ENCODE measurements around the gene XCL1. TPM values are rescaled to one million over a fixed set of nuclear protein-coding genes. Genes with fewer than 3 reads are reported as not detected.

XCL1 gene
- total RNA-seq, 1 donor from 2014 or later = 0.38 TPM

- H3K36me3 Mint-ChIP-seq (ENCODE audit: unreplicated experiment) = no peaks in the 10 kb centered on the region
- H3K27ac Mint-ChIP-seq (ENCODE audit: unreplicated experiment) = no peak overlapping the region
- no peaks in the 10 kb centered on the region for H3K27me3 Mint-ChIP-seq (ENCODE audit: unreplicated experiment)
- H3K9me3 Mint-ChIP-seq (ENCODE audit: unreplicated experiment) = no peaks in the 10 kb centered on the region
- TF ChIP-seq, protein P1, sequence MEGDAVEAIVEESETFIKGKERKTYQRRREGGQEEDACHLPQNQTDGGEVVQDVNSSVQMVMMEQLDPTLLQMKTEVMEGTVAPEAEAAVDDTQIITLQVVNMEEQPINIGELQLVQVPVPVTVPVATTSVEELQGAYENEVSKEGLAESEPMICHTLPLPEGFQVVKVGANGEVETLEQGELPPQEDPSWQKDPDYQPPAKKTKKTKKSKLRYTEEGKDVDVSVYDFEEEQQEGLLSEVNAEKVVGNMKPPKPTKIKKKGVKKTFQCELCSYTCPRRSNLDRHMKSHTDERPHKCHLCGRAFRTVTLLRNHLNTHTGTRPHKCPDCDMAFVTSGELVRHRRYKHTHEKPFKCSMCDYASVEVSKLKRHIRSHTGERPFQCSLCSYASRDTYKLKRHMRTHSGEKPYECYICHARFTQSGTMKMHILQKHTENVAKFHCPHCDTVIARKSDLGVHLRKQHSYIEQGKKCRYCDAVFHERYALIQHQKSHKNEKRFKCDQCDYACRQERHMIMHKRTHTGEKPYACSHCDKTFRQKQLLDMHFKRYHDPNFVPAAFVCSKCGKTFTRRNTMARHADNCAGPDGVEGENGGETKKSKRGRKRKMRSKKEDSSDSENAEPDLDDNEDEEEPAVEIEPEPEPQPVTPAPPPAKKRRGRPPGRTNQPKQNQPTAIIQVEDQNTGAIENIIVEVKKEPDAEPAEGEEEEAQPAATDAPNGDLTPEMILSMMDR (IDR thresholded peaks at IDR 0.05) = no peak
- peaks cover 23% of the 10 kb centered on the region for H3K4me1 Mint-ChIP-seq (ENCODE audit: unreplicated experiment)
- no peak for DNase-seq (ENCODE audit: extremely low spot score, unreplicated experiment)
- H3K4me3 Mint-ChIP-seq (ENCODE audit: unreplicated experiment) = no peak overlapping the region
These were observed 51.0 kb downstream of the XCL1 start for GRCh38 chr1:168627370-168627769.

DNA sequence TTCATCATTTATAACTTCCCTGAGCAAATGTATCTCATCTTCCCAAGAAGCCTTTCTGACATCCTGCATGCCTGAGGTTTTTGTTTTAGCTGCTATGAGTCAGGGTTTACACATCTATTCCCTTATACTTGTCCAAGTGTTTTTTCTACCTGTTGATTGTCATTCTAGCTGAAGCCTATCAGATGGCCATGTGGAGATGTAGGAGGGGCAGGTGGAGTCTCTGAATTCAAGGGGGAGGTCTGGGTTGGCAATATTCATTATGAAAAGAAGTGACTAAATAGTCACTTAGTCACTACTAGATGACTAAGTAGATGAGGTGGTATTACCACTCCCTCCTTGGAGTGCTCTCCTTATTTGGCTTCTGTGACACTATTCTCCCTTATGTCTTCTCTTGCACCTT is 52.4 kb downstream of the XCL1 start:
- Mint-ChIP-seq H3K4me1 (ENCODE audit: unreplicated experiment) (peaks cover 10% of the 10 kb centered on the region), H3K9me3 (ENCODE audit: unreplicated experiment) (no peaks in the 10 kb centered on the region), H3K27ac (ENCODE audit: unreplicated experiment) (no peak overlapping the region), H3K4me3 (ENCODE audit: unreplicated experiment) (no peak overlapping the region), H3K36me3 (ENCODE audit: unreplicated experiment) (no peaks in the 10 kb centered on the region), H3K27me3 (ENCODE audit: unreplicated experiment) (no peaks in the 10 kb centered on the region)
- no peak for DNase-seq (ENCODE audit: extremely low spot score, unreplicated experiment)
- TF ChIP-seq, protein P1 (IDR thresholded peaks at IDR 0.05) = no peak

DNA sequence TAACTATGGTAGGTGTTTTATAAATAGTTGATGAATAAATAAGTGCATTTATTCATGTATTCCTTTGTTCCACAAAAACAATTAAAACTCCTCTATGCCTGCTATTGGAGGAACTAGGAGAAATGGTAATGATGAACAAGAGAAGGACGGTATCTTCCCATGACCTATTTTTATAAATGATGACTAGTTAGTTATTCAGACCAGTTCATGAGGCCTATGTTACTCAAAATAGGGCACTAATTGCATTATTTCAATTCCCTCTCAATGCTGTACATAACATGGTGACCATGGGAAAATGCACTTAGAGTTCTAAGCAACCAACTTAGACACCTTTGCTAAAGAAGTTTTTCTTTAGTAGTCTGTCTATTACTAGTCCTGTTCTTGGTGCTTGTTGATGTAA is 53.1 kb downstream of the XCL1 start:
- TF ChIP-seq, protein P1 (IDR thresholded peaks at IDR 0.05) = no peak
- H3K4me1 Mint-ChIP-seq (ENCODE audit: unreplicated experiment) = peaks cover 7% of the 10 kb centered on the region
- no peaks in the 10 kb centered on the region for H3K9me3 Mint-ChIP-seq (ENCODE audit: unreplicated experiment)
- no peak overlapping the region for H3K4me3 Mint-ChIP-seq (ENCODE audit: unreplicated experiment)
- H3K27me3 Mint-ChIP-seq (ENCODE audit: unreplicated experiment) = no peaks in the 10 kb centered on the region
- H3K27ac Mint-ChIP-seq (ENCODE audit: unreplicated experiment) = no peak overlapping the region
- H3K36me3 Mint-ChIP-seq (ENCODE audit: unreplicated experiment) = no peaks in the 10 kb centered on the region
- DNase-seq (ENCODE audit: extremely low spot score, unreplicated experiment) = no peak

Other genes starting within 250 kb of the XCL1 start
- gene XCL2, start 32.6 kb upstream of the XCL1 start, total RNA-seq = not detected in 2 replicates
- gene DPT, start 152.6 kb downstream of the XCL1 start, total RNA-seq = 1.1 and 1.4 TPM in 2 replicates

Measured in osteocyte (in vitro differentiated cells).